A549 (cell line): ENCODE data around the gene LYST.

Experiments
- FOSL2 ChIP-seq, 2 experiments: fragments of 450-650 bp in 1 of 2; fragments of >200 bp in 1 of 2; sonication (Bioruptor Twin) in 1 of 2; formaldehyde crosslinking; IDR thresholded peaks; 2 replicates each; pipeline versions ENCODE4 v1.5.0 to v1.6.1; 2016 to 2020; ENCODE audit warnings: mild to moderate bottlenecking in 1 of 2, moderate library complexity in 1 of 2
- HDAC2 ChIP-seq: fragments of 200-600 bp; sonication (generic); IDR thresholded peaks from 2 replicates; pipeline ENCODE4 v1.6.1; 2016
- HOXA7 ChIP-seq: fragments of 250-450 bp; sonication (Bioruptor Pico); IDR thresholded peaks from 2 replicates; pipeline ENCODE4 v1.5.0; 2020; ENCODE audit warnings: mild to moderate bottlenecking, moderate library complexity
- JUNB ChIP-seq: fragments of >200 bp; sonication (Bioruptor Twin); formaldehyde crosslinking; IDR thresholded peaks from 2 replicates; pipeline ENCODE4 v1.6.1; 2016
- POLR2A ChIP-seq: IDR thresholded peaks from 2 replicates; pipeline ENCODE4 v1.6.1; 2012; ENCODE audit warnings: mild to moderate bottlenecking, low read length
- RCOR1 ChIP-seq: fragments of 150-350 bp; IDR thresholded peaks from 2 replicates; pipeline ENCODE4 v1.6.1; 2014; ENCODE audit warnings: antibody characterized with exemption, low read length, low read depth
- RNF2 ChIP-seq: fragments of 200-600 bp; sonication (generic); IDR thresholded peaks from 2 replicates; pipeline ENCODE4 v1.6.1; 2016; ENCODE audit warnings: low read depth, mild to moderate bottlenecking, antibody characterized with exemption, moderate library complexity, borderline replicate concordance
- SMC3 ChIP-seq: fragments of >200 bp; sonication (Bioruptor Twin); formaldehyde crosslinking; IDR thresholded peaks from 3 replicates; pipeline ENCODE4 v1.6.1; 2018; ENCODE audit warnings: inconsistent platforms
- USF2 ChIP-seq: fragments of 450-650 bp; IDR thresholded peaks from 2 replicates; pipeline ENCODE4 v1.6.1; 2014; ENCODE audit warnings: antibody characterized with exemption
- TF ChIP-seq, protein P1 (sequence below): fragments of >200 bp; sonication (Bioruptor Twin); formaldehyde crosslinking; IDR thresholded peaks from 3 replicates; pipeline ENCODE4 v1.5.1; 2016
- TF ChIP-seq, protein P2 (sequence below): fragments of 250-450 bp; sonication (Bioruptor Pico); IDR thresholded peaks from 2 replicates; pipeline ENCODE4 v1.5.0; 2021; ENCODE audit warnings: mild to moderate bottlenecking, moderate library complexity, borderline replicate concordance

DNA sequence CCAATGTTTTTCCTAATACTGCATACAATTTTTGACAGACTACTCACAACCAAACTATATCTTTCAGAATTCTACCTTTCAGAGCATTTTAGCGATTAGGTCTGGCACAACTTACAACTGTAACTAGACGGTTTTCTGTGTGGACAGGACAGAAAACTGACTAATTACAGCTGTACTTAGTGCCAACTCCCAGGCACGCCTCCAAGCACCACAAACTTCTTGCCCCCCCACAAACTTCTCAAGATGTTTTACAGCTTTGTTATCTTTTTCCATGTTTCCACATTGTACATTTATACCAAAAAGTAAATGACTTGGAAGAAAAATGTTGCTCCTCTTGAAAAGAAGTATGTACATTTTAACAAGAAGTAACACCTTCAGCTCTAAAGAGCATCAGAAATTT lies 13.8 kb downstream of the LYST start:
- TF ChIP-seq RCOR1 (no peak), SMC3 (no peak), HOXA7 (CRISPR knock-in tag) (no peak), USF2 (no peak), RNF2 (no peak), FOSL2 (IDR thresholded peaks at IDR 0.05) (no peak), FOSL2 (CRISPR knock-in tag; IDR thresholded peaks at IDR 0.05) (no peak), JUNB (no peak), POLR2A (no peak), HDAC2 (no peak)
- TF ChIP-seq, protein P1, sequence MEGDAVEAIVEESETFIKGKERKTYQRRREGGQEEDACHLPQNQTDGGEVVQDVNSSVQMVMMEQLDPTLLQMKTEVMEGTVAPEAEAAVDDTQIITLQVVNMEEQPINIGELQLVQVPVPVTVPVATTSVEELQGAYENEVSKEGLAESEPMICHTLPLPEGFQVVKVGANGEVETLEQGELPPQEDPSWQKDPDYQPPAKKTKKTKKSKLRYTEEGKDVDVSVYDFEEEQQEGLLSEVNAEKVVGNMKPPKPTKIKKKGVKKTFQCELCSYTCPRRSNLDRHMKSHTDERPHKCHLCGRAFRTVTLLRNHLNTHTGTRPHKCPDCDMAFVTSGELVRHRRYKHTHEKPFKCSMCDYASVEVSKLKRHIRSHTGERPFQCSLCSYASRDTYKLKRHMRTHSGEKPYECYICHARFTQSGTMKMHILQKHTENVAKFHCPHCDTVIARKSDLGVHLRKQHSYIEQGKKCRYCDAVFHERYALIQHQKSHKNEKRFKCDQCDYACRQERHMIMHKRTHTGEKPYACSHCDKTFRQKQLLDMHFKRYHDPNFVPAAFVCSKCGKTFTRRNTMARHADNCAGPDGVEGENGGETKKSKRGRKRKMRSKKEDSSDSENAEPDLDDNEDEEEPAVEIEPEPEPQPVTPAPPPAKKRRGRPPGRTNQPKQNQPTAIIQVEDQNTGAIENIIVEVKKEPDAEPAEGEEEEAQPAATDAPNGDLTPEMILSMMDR: no peak
- TF ChIP-seq, protein P2, sequence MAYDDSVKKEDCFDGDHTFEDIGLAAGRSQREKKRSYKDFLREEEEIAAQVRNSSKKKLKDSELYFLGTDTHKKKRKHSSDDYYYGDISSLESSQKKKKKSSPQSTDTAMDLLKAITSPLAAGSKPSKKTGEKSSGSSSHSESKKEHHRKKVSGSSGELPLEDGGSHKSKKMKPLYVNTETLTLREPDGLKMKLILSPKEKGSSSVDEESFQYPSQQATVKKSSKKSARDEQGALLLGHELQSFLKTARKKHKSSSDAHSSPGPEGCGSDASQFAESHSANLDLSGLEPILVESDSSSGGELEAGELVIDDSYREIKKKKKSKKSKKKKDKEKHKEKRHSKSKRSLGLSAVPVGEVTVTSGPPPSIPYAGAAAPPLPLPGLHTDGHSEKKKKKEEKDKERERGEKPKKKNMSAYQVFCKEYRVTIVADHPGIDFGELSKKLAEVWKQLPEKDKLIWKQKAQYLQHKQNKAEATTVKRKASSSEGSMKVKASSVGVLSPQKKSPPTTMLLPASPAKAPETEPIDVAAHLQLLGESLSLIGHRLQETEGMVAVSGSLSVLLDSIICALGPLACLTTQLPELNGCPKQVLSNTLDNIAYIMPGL: no peak
